ENCODE results near the gene MEIS1.

The MEIS1 gene

GRCh38 chr2:66439812-66440542, 5.1 kb downstream of the MEIS1 start:
- Histone ChIP-seq H3K4me3 (ENCODE audit: low read depth in 1 of 2, low read length in 2 of 2) (peak overlapping the region; percentile 67 to 88), H3K9me3 (ENCODE audit: low read length) (no peaks in the 10 kb centered on the region), H3K36me3 (ENCODE audit: insufficient read depth, low read length) (peaks cover 54% of the 10 kb centered on the region), H3K27me3 (ENCODE audit: control insufficient read depth in 1 of 2, insufficient read depth in 2 of 2, low read length in 2 of 2) (no peaks in the 10 kb centered on the region), H3K4me1 (ENCODE audit: insufficient read depth, low read length) (no peaks in the 10 kb centered on the region), H3K27ac (ENCODE audit: low read depth, low read length) (peak overlapping the region; percentile 94), H3K9ac (ENCODE audit: low read length) (peak overlapping the region; percentile 99)

- Histone ChIP-seq H3K9ac (ENCODE audit: low read length) (peak overlapping the region; percentile 93), H3K36me3 (ENCODE audit: insufficient read depth, low read length) (peaks cover 54% of the 10 kb centered on the region), H3K27me3 (ENCODE audit: control insufficient read depth in 1 of 2, insufficient read depth in 2 of 2, low read length in 2 of 2) (no peaks in the 10 kb centered on the region), H3K4me1 (ENCODE audit: insufficient read depth, low read length) (no peaks in the 10 kb centered on the region), H3K4me3 (ENCODE audit: low read depth in 1 of 2, low read length in 2 of 2) (peak overlapping the region; percentile 67 to 88), H3K9me3 (ENCODE audit: low read length) (no peaks in the 10 kb centered on the region), H3K27ac (ENCODE audit: low read depth, low read length) (peak overlapping the region; percentile 94)
Measured at GRCh38 chr2:66440708-66441497, 6.0 kb downstream of the MEIS1 start.

- H3K9me3 ChIP-seq (ENCODE audit: low read length), result no peaks in the 10 kb centered on the region
- H3K27ac ChIP-seq (ENCODE audit: low read depth, low read length), result peak overlapping the region; percentile 94
- H3K4me3 ChIP-seq (ENCODE audit: low read depth in 1 of 2, low read length in 2 of 2), result peak overlapping the region; percentile 67 to 88
- H3K36me3 ChIP-seq (ENCODE audit: insufficient read depth, low read length), result peaks cover 54% of the 10 kb centered on the region
- H3K27me3 ChIP-seq (ENCODE audit: control insufficient read depth in 1 of 2, insufficient read depth in 2 of 2, low read length in 2 of 2), result no peaks in the 10 kb centered on the region
- peak overlapping the region; percentile 93 for H3K9ac ChIP-seq (ENCODE audit: low read length)
- no peaks in the 10 kb centered on the region for H3K4me1 ChIP-seq (ENCODE audit: insufficient read depth, low read length)
Measured at GRCh38 chr2:66441581-66442320, 6.8 kb downstream of the MEIS1 start.

GRCh38 chr2:66442516-66443185, 7.7 kb downstream of the MEIS1 start:
- H3K9ac ChIP-seq (ENCODE audit: low read length), result peak overlapping the region; percentile 93
- peak overlapping the region; percentile 94 for H3K27ac ChIP-seq (ENCODE audit: low read depth, low read length)
- H3K9me3 ChIP-seq (ENCODE audit: low read length), result no peaks in the 10 kb centered on the region
- no peaks in the 10 kb centered on the region for H3K4me1 ChIP-seq (ENCODE audit: insufficient read depth, low read length)
- H3K4me3 ChIP-seq (ENCODE audit: low read depth in 1 of 2, low read length in 2 of 2), result peak overlapping the region; percentile 41 to 88
- H3K36me3 ChIP-seq (ENCODE audit: insufficient read depth, low read length), result peaks cover 53% of the 10 kb centered on the region
- no peaks in the 10 kb centered on the region for H3K27me3 ChIP-seq (ENCODE audit: control insufficient read depth in 1 of 2, insufficient read depth in 2 of 2, low read length in 2 of 2)

GRCh38 chr2:66443186-66443978, 8.5 kb downstream of the MEIS1 start:
- Histone ChIP-seq H3K27ac (ENCODE audit: low read depth, low read length) (peak overlapping the region; percentile 94), H3K9me3 (ENCODE audit: low read length) (no peaks in the 10 kb centered on the region), H3K27me3 (ENCODE audit: control insufficient read depth in 1 of 2, insufficient read depth in 2 of 2, low read length in 2 of 2) (no peaks in the 10 kb centered on the region), H3K36me3 (ENCODE audit: insufficient read depth, low read length) (peaks cover 46% of the 10 kb centered on the region), H3K9ac (ENCODE audit: low read length) (peak overlapping the region; percentile 93), H3K4me1 (ENCODE audit: insufficient read depth, low read length) (peaks cover 2% of the 10 kb centered on the region), H3K4me3 (ENCODE audit: low read depth in 1 of 2, low read length in 2 of 2) (peak overlapping the region; percentile 41 to 88)

- Histone ChIP-seq H3K27ac (ENCODE audit: low read depth, low read length) (peak overlapping the region; percentile 94), H3K9ac (ENCODE audit: low read length) (peak overlapping the region; percentile 93), H3K4me3 (ENCODE audit: low read depth in 1 of 2, low read length in 2 of 2) (peak overlapping the region; percentile 41 to 88), H3K9me3 (ENCODE audit: low read length) (no peaks in the 10 kb centered on the region), H3K36me3 (ENCODE audit: insufficient read depth, low read length) (peaks cover 44% of the 10 kb centered on the region), H3K4me1 (ENCODE audit: insufficient read depth, low read length) (peaks cover 8% of the 10 kb centered on the region), H3K27me3 (ENCODE audit: control insufficient read depth in 1 of 2, insufficient read depth in 2 of 2, low read length in 2 of 2) (no peaks in the 10 kb centered on the region)
Measured at GRCh38 chr2:66443979-66444861, 9.3 kb downstream of the MEIS1 start.

GRCh38 chr2:66445076-66445924, 10.4 kb downstream of the MEIS1 start:
- Histone ChIP-seq H3K36me3 (ENCODE audit: insufficient read depth, low read length) (peaks cover 33% of the 10 kb centered on the region), H3K27ac (ENCODE audit: low read depth, low read length) (peak overlapping the region; percentile 94), H3K27me3 (ENCODE audit: control insufficient read depth in 1 of 2, insufficient read depth in 2 of 2, low read length in 2 of 2) (no peaks in the 10 kb centered on the region), H3K4me3 (ENCODE audit: low read depth in 1 of 2, low read length in 2 of 2) (peak overlapping the region; percentile 66 to 88), H3K4me1 (ENCODE audit: insufficient read depth, low read length) (peaks cover 8% of the 10 kb centered on the region), H3K9me3 (ENCODE audit: low read length) (no peaks in the 10 kb centered on the region), H3K9ac (ENCODE audit: low read length) (peak overlapping the region; percentile 93)

- peaks cover 14% of the 10 kb centered on the region for H3K4me1 ChIP-seq (ENCODE audit: insufficient read depth, low read length)
- H3K9me3 ChIP-seq (ENCODE audit: low read length), result no peaks in the 10 kb centered on the region
- H3K9ac ChIP-seq (ENCODE audit: low read length), result peak overlapping the region; percentile 93
- H3K27ac ChIP-seq (ENCODE audit: low read depth, low read length), result peak overlapping the region; percentile 94
- H3K27me3 ChIP-seq (ENCODE audit: control insufficient read depth in 1 of 2, insufficient read depth in 2 of 2, low read length in 2 of 2), result no peaks in the 10 kb centered on the region
- peak overlapping the region; percentile 66 to 88 for H3K4me3 ChIP-seq (ENCODE audit: low read depth in 1 of 2, low read length in 2 of 2)
- H3K36me3 ChIP-seq (ENCODE audit: insufficient read depth, low read length), result peaks cover 28% of the 10 kb centered on the region
Measured at GRCh38 chr2:66445925-66446871, 11.3 kb downstream of the MEIS1 start.

Measured in muscle layer of colon (tissue), 2 donors.